Body of pancreas (tissue), 4 donors: ENCODE results near the gene DYDC1. TPM values are rescaled to one million over a fixed set of nuclear protein-coding genes. Genes with fewer than 3 reads are reported as not detected.
A peak's percentile ranks its signal among the peaks of the same experiment; 100 is the strongest.

Experiments
- ATAC-seq: fragments of 150-250 bp; one replicate; pipeline ENCODE4 v1.9.1; 2016
- DNase-seq, 4 donors: peaks; one replicate each; pipeline ENCODE4 v3.0.0-alpha.2; 2019
- H3K27ac ChIP-seq, 4 donors: fragments of 200-600 bp; sonication (generic); 1 replicate in 3 of 4; 2 replicates in 1 of 4; pipeline versions ENCODE4 v1.5.1 to v1.6.1; 2016 to 2019; ENCODE audit warnings: mild to moderate bottlenecking in 1 of 4, mixed read lengths in 1 of 4, moderate library complexity in 1 of 4
- H3K27me3 ChIP-seq, 2 donors: fragments of 200-600 bp; sonication (generic); one replicate each; pipeline ENCODE4 v1.6.0; 2016; ENCODE audit warnings: mild to moderate bottlenecking in 1 of 2
- H3K36me3 ChIP-seq, 2 donors: fragments of 200-600 bp; sonication (generic); replicated peaks in 1 of 2; 2 replicates each; pipeline ENCODE4 v1.5.1; 2016; ENCODE audit warnings: low read depth in 2 of 2; ENCODE audit not compliant: insufficient read depth in 1 of 2
- H3K4me1 ChIP-seq: fragments of 200-600 bp; sonication (generic); one replicate; pipeline ENCODE4 v1.6.0; 2016
- H3K4me3 ChIP-seq, 2 donors: fragments of 200-600 bp; sonication (generic); 1 replicate in 1 of 2; 2 replicates in 1 of 2; pipeline ENCODE4 v1.5.1; 2016 to 2019
- H3K9me3 ChIP-seq, 3 donors: fragments of 200-600 bp; sonication (generic); 1 replicate in 2 of 3; 2 replicates in 1 of 3; pipeline ENCODE4 v1.5.1; 2016
- POLR2A ChIP-seq, 3 donors: fragments of 450-650 bp; IDR thresholded peaks; one replicate each; pipeline ENCODE4 v1.6.1; 2016; ENCODE audit warnings: antibody characterized with exemption in 3 of 3, mild to moderate bottlenecking in 2 of 3
- WGBS, 2 donors: methylation state at CpG; one replicate each; pipeline ENCODE4 v1.1.5; 2017; 5-methylcytosine and 5-hydroxymethylcytosine counted together
- intact Hi-C: fragments of 100-400 bp; cut with DNase I; formaldehyde crosslinking; loops from one replicate; pipeline ENCODE4 v1.15.1; 2023
- total RNA-seq, 2 donors: library from RNA; depleted of rRNA; stranded (reverse); fragments of >200 nt; gene quantifications; one replicate each; pipeline ENCODE4 v1.1.0, GENCODE V29; 2016
- TF ChIP-seq, protein P1 (sequence below), 7 experiments: fragments of 450-650 bp in 4 of 7; fragments of 200-600 bp in 3 of 7; sonication (generic) in 3 of 7; IDR thresholded peaks; one replicate each; pipeline ENCODE4 v1.5.1; 2016 to 2019; ENCODE audit warnings: antibody characterized with exemption in 7 of 7

Gene DYDC1
- not detected for total RNA-seq

DNA sequence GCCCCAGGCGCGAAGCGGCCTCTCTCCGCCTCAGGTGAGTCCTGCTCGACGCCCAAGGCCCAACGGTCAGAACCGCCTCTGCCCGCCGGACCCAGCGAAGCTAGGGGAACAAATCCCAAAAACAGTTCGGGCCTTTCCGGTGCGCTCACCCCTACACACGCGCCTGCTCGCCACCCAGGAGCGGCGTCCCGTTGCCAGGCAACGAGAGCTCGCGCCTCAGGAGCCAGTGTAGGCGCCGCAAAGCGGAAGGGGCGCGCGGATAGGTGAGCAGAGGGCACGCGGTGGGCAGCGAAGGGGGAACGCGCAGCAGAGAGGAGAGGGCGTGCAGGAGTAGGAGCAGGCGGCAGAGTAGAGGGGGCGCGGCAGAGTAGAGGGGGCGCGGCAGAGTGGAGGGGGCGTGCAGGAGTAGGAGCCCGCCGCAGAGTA, at the start of gene DYDC1, which contains the start of gene DYDC2:
Gene DYDC1 (minus strand): TSS at position 193 of the 426 bp plus-strand sequence. CDS start 4,154 bp downstream, outside the sequence.
Gene DYDC2 (plus strand): TSS at position 219 of the 426 bp plus-strand sequence. CDS start 5,663 bp downstream, outside the sequence.
- no peaks in the 10 kb centered on the region for H3K9me3 ChIP-seq
- ATAC-seq = peak; percentile 92
- no peaks in the 10 kb centered on the region for H3K27me3 ChIP-seq
- H3K36me3 ChIP-seq = no peaks in the 10 kb centered on the region
- peak; percentile 65 to 85 (median 72) for DNase-seq
- H3K27ac ChIP-seq = no peak within 1 kb of the TSS
- WGBS, 2 donors = 3% methylated on average over 19 to 38 of the region's 43 CpGs
- no peak within 1 kb of the TSS for H3K4me3 ChIP-seq
- intact Hi-C loops = no loop called here
- peaks cover 16% of the 10 kb centered on the region for H3K4me1 ChIP-seq
- TF ChIP-seq, protein P1, sequence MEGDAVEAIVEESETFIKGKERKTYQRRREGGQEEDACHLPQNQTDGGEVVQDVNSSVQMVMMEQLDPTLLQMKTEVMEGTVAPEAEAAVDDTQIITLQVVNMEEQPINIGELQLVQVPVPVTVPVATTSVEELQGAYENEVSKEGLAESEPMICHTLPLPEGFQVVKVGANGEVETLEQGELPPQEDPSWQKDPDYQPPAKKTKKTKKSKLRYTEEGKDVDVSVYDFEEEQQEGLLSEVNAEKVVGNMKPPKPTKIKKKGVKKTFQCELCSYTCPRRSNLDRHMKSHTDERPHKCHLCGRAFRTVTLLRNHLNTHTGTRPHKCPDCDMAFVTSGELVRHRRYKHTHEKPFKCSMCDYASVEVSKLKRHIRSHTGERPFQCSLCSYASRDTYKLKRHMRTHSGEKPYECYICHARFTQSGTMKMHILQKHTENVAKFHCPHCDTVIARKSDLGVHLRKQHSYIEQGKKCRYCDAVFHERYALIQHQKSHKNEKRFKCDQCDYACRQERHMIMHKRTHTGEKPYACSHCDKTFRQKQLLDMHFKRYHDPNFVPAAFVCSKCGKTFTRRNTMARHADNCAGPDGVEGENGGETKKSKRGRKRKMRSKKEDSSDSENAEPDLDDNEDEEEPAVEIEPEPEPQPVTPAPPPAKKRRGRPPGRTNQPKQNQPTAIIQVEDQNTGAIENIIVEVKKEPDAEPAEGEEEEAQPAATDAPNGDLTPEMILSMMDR (IDR thresholded peaks at IDR 0.05) = no peak
- no peak for TF ChIP-seq POLR2A (IDR thresholded peaks at IDR 0.05)

DNA sequence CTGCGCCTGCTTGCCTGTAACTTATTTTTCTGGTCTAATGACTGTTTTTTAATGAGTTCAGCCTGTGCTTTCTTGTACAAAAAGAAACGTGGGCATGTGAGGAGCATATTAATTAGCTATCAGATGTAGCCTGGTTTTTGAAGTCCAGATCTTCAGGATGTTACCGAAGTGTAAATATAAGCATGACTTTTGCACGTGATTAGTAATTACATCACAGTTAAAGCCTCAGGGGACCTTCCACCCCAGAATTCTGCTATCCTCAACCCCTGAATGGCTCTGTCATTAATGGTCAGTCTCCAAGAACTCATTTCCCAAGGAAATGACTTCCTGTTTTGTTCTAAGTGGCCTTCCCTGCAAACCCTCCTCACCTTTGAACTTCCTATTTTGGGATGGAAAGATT, 49.6 kb upstream of the DYDC1 start:
- DNase-seq = no peak
- ATAC-seq = no peak
- H3K27ac ChIP-seq = no peak overlapping the region
- no peaks in the 10 kb centered on the region for H3K27me3 ChIP-seq
- no peaks in the 10 kb centered on the region for H3K9me3 ChIP-seq
- WGBS, 2 donors = 58 to 69% methylated on average over 4 of the region's 4 CpGs
- peaks cover 28% of the 10 kb centered on the region for H3K4me1 ChIP-seq
- no peak overlapping the region for H3K4me3 ChIP-seq
- intact Hi-C loops = no loop called here
- H3K36me3 ChIP-seq = no peaks in the 10 kb centered on the region
- TF ChIP-seq POLR2A (IDR thresholded peaks at IDR 0.05) = no peak
- TF ChIP-seq, protein P1 (IDR thresholded peaks at IDR 0.05) = no peak

DNA sequence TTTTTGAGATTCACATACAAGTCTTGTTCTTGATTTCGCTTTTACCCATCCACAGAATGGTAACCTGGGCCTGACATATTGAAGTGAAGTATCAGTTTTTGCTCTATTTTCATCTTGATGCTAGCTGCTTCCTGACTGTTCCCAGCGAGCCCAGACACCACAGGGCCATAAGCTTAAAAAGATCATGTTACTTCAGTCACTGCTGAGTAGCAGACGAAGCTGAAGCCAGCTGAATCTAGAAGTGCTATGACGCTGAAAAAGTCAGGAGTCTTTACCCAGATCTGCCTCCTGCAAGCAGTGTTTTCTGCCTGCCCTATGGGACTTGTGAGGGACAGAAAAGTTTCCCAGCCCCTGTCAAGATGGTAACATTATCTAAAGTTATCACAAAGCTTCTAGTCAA, 49.1 kb upstream of the DYDC1 start:
- no peak for ATAC-seq
- Histone ChIP-seq H3K4me3 (no peak overlapping the region), H3K4me1 (peaks cover 23% of the 10 kb centered on the region), H3K36me3 (no peaks in the 10 kb centered on the region), H3K9me3 (no peaks in the 10 kb centered on the region), H3K27ac (no peak overlapping the region), H3K27me3 (no peaks in the 10 kb centered on the region)
- no peak for DNase-seq
- WGBS, 2 donors = 77 to 80% methylated on average over 4 of the region's 4 CpGs
- intact Hi-C loops = no loop called here
- TF ChIP-seq, protein P1 (IDR thresholded peaks at IDR 0.05) = no peak
- no peak for TF ChIP-seq POLR2A (IDR thresholded peaks at IDR 0.05)

DNA sequence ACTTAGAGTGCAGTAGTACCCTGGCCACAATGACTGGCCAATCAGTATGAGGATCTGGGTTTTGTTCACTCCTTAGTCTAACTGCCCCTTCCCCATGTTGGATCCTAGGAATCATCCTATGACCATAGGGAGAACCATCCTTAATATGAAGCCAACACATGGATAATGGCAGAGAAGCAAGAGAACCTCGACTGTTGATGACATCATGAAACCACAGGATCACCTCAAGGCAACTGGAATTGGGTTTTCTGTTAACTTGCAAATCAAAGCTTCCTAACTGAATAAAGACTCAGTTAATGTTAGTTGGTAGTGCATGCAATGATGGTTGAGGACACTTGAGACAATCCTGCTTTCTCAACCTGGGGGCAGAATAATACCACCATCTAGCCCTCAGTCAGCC, 48.5 kb upstream of the DYDC1 start:
- no peak for ATAC-seq
- no peak for DNase-seq
- peaks cover 20% of the 10 kb centered on the region for H3K4me1 ChIP-seq
- H3K9me3 ChIP-seq = no peaks in the 10 kb centered on the region
- WGBS, 2 donors = 83 to 88% methylated on average over 1 of the region's 1 CpG
- no peak overlapping the region for H3K27ac ChIP-seq
- TF ChIP-seq, protein P1 (IDR thresholded peaks at IDR 0.05) = no peak
- TF ChIP-seq POLR2A (IDR thresholded peaks at IDR 0.05) = no peak
- no peak overlapping the region for H3K4me3 ChIP-seq
- intact Hi-C loops = no loop called here
- H3K36me3 ChIP-seq = no peaks in the 10 kb centered on the region
- no peaks in the 10 kb centered on the region for H3K27me3 ChIP-seq

DNA sequence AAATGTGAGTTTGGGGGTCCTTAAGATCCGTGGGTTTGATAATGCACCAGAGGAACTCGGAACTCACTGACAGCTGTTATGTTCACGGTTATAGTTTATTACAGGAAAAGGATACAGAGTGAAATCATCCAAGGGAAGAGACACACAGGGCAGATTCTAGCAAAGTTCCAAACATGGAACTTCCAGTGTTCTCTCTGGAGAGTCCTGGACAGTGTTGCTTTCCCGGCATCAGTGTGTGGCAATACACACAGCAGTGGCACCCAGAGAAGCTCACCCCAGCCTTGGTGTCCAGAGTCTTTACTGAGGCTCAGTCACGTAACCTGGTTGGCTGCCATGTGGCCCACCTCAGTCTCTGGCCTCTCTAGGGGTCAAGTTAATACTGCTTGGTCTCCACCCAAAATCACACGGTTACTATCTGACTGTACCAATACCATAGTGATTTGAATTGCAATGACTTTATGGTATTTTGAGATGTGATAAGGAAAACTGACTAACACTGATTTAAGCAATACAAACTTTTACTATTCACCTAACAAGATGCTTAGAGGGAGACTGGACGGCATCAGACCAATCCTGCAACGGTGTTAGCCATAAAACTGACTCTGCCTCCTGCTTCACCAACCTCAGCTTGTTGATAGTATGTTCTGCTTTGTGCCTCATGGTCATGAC, 43.7 kb upstream of the DYDC1 start:
- ATAC-seq (no peak), DNase-seq (no peak)
- Histone ChIP-seq H3K27ac (no peak overlapping the region), H3K4me1 (no peaks in the 10 kb centered on the region), H3K27me3 (no peaks in the 10 kb centered on the region), H3K9me3 (no peaks in the 10 kb centered on the region), H3K36me3 (no peaks in the 10 kb centered on the region), H3K4me3 (no peak overlapping the region)
- intact Hi-C loops = no loop called here
- TF ChIP-seq, protein P1 (IDR thresholded peaks at IDR 0.05) = no peak
- TF ChIP-seq POLR2A (IDR thresholded peaks at IDR 0.05) = no peak
- 66 to 70% methylated on average over 8 of the region's 8 CpGs for WGBS, 2 donors
